Lung (tissue), 12 donors: ENCODE results near the gene CPXM2. TPM values are rescaled to one million over a fixed set of nuclear protein-coding genes. Genes with fewer than 3 reads are reported as not detected.

Experiments used
- ATAC-seq: fragments of 200-7000 bp; cut with Tn5 transposase; one replicate; pipeline ENCODE4 v1.9.1; 2020; ENCODE audit warnings: moderate number of reproducible peaks; ENCODE audit not compliant: insufficient read depth, low FRiP score
- DNase-seq, 3 donors: peaks; one replicate each; pipeline ENCODE4 v3.0.0-alpha.2; 2013 to 2017
- H3K27ac ChIP-seq, 2 donors: one replicate each; pipeline ENCODE4 v1.5.1; 2013; ENCODE audit warnings: mild to moderate bottlenecking in 2 of 2, moderate library complexity in 2 of 2, control low read depth in 1 of 2, inconsistent platforms in 1 of 2, low read depth in 1 of 2, low read length in 1 of 2
- H3K27me3 ChIP-seq, 3 donors: one replicate each; pipeline ENCODE4 v1.5.1; 2013; ENCODE audit warnings: low read length in 2 of 3; ENCODE audit not compliant: control insufficient read depth in 3 of 3, insufficient read depth in 3 of 3
- H3K36me3 ChIP-seq, 4 donors: one replicate each; pipeline ENCODE4 v1.5.1; 2013; ENCODE audit warnings: low read length in 4 of 4, mild to moderate bottlenecking in 1 of 4, moderate library complexity in 1 of 4; ENCODE audit not compliant: control insufficient read depth in 4 of 4, insufficient read depth in 4 of 4
- H3K4me1 ChIP-seq, 5 donors: one replicate each; pipeline ENCODE4 v1.5.1; 2013; ENCODE audit warnings: low read length in 5 of 5, mild to moderate bottlenecking in 2 of 5, moderate library complexity in 1 of 5; ENCODE audit not compliant: control insufficient read depth in 5 of 5, insufficient read depth in 5 of 5
- H3K4me3 ChIP-seq: one replicate; pipeline ENCODE4 v1.5.1; 2013; ENCODE audit warnings: mild to moderate bottlenecking, control low read depth, moderate library complexity
- H3K9ac ChIP-seq, 2 donors: one replicate each; pipeline ENCODE4 v1.5.1; 2013; ENCODE audit warnings: low read length in 2 of 2, control low read depth in 1 of 2; ENCODE audit not compliant: insufficient read depth in 1 of 2
- H3K9me3 ChIP-seq, 4 donors: one replicate each; pipeline ENCODE4 v1.5.1; 2013; ENCODE audit warnings: low read length in 3 of 4, mild to moderate bottlenecking in 1 of 4, moderate library complexity in 1 of 4; ENCODE audit not compliant: control insufficient read depth in 4 of 4, insufficient read depth in 3 of 4
- CTCF ChIP-seq: IDR thresholded peaks from 2 replicates; pipeline ENCODE4 v1.5.1; 2012; ENCODE audit warnings: mild to moderate bottlenecking; ENCODE audit errors: control extremely low read depth, extremely low read depth
- WGBS, 2 donors: extraction: QIAGEN DNeasy Blood & Tissue Kit; methylation state at CpG; one replicate each; pipeline ENCODE4 v1.1.7; 2013; 5-methylcytosine and 5-hydroxymethylcytosine counted together
- polyA plus RNA-seq, 2 donors: library from polyadenylated mRNA; stranded (reverse); fragments of 200-250 nt; gene quantifications; one replicate each; pipeline ENCODE4 v1.2.1, GENCODE V29; 2013
- total RNA-seq, 2 donors: library from RNA; depleted of rRNA in 1 of 2; stranded (reverse); fragments of >200 nt in 1 of 2; gene quantifications; one replicate each; pipeline ENCODE4 v1.2.1, GENCODE V29; 2014 to 2021
- donor health status: control.
- donor health status: control.
- donor health status: Bipolar disorder and iron deficiency.
- donor health status: healthy.
- donor health status: DM: yes; HTN: yes; CAD: no.

CPXM2 gene
- total and polyA plus RNA-seq, 4 donors, result 0.66 to 5.0 (median 2.1) TPM

GRCh38 chr10:123759041-123759440 is 132.6 kb downstream of the CPXM2 start:
- no peak for ATAC-seq
- no peak for TF ChIP-seq CTCF
- no peak overlapping the region for H3K4me3 ChIP-seq
- peaks cover 0 to 7% (median 0%) of the 10 kb centered on the region in 4 donors for H3K9me3 ChIP-seq
- H3K27ac ChIP-seq, result no peak overlapping the region
- H3K9ac ChIP-seq, result no peak overlapping the region
- no peak for DNase-seq
- peaks cover 0 to 8% (median 6%) of the 10 kb centered on the region in 3 donors for H3K27me3 ChIP-seq
- no peaks in the 10 kb centered on the region for H3K36me3 ChIP-seq
- WGBS, 2 donors, result 84 to 88% methylated on average over 7 of the region's 7 CpGs
- peaks cover 0 to 9% (median 0%) of the 10 kb centered on the region in 5 donors for H3K4me1 ChIP-seq

DNA sequence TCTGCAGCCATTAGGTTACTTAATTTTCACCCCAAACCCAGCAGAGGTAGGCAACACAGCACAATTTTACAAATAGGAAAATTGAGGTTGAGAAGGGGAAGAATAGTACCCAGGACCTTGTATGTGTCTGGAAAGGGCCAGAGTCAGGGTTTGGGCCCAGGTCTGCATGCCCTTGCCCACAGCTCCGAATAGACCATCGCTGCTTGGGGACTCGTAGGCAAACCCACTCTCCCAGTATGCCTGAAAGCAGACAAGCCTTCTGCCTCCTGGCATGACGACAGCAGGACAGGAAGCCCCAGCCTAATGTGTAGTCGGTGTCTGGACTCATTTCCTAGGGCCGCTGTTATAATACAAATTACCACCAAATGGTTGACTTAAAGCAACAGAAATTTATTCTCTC is 133.8 kb downstream of the CPXM2 start:
- no peak for TF ChIP-seq CTCF
- no peak for ATAC-seq
- WGBS, 2 donors, result 58 to 66% methylated on average over 6 of the region's 6 CpGs

DNA sequence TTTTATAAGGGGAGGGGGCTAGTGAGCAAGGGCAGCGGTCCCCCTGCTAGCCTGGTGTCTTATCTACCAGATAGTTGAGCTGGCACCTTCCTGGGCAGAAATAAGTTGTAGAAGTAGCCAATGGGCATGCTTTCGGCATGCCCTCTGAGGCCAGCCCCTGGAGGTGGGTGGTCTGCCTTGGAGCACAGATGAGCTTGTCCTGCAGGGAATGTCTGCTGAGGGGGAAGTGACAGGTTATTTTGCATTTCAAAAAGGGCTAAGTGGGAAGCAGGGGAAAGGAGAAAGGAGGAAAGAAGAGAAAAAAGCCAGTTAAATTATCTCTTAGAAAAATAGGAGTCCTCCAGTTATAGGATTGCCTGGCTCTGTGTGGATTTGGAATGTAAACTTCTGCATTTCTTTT is 136.5 kb downstream of the CPXM2 start:
- no peaks in the 10 kb centered on the region for H3K36me3 ChIP-seq
- no peak overlapping the region for H3K9ac ChIP-seq
- peaks cover 0 to 13% (median 1%) of the 10 kb centered on the region in 4 donors for H3K9me3 ChIP-seq
- H3K4me1 ChIP-seq, result peaks cover 0 to 9% (median 0%) of the 10 kb centered on the region in 5 donors
- 64 to 75% methylated on average over 2 of the region's 2 CpGs for WGBS, 2 donors
- DNase-seq (no peak), ATAC-seq (no peak)
- no peak for TF ChIP-seq CTCF
- H3K27ac ChIP-seq, result no peak overlapping the region
- H3K27me3 ChIP-seq, result peaks cover 0 to 6% (median 6%) of the 10 kb centered on the region in 3 donors
- no peak overlapping the region for H3K4me3 ChIP-seq

More for the DNA sequence above, 133.8 kb downstream of the CPXM2 start:
- DNase-seq, result no peak
- no peaks in the 10 kb centered on the region for H3K36me3 ChIP-seq
- H3K4me1 ChIP-seq, result peaks cover 0 to 9% (median 0%) of the 10 kb centered on the region in 5 donors
- H3K4me3 ChIP-seq, result no peak overlapping the region
- peaks cover 0 to 8% (median 6%) of the 10 kb centered on the region in 3 donors for H3K27me3 ChIP-seq
- no peak overlapping the region for H3K9ac ChIP-seq
- H3K27ac ChIP-seq, result no peak overlapping the region
- peaks cover 0 to 8% (median 0%) of the 10 kb centered on the region in 4 donors for H3K9me3 ChIP-seq

DNA sequence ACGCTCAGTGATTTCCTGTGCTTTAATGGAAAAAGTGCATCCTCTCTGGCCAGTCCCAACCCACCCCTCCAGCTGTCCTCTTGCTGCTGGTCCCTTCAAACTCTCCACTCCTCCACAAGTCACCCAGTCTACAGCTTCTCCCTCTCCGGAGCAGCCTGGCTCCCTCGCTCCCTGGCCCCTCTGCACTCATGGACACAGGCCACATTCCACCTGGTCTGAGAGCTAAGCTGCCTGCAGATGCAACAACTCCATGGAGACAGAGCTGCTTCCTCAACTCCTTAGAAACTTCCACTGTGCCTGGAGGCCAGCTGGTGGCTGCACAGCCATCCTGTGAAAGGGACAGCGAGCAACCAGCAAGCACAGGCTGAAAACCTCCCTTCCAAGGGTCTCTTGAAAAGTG is 137.5 kb downstream of the CPXM2 start:
- Histone ChIP-seq H3K4me3 (no peak overlapping the region), H3K36me3 (no peaks in the 10 kb centered on the region), H3K9ac (no peak overlapping the region), H3K9me3 (peaks cover 0 to 13% (median 1%) of the 10 kb centered on the region in 4 donors), H3K4me1 (peaks cover 0 to 3% (median 0%) of the 10 kb centered on the region in 5 donors), H3K27me3 (peaks cover 0 to 2% (median under 1%) of the 10 kb centered on the region in 3 donors), H3K27ac (no peak overlapping the region)
- TF ChIP-seq CTCF, result no peak
- WGBS, 2 donors, result 79 to 83% methylated on average over 4 of the region's 4 CpGs
- no peak for ATAC-seq
- DNase-seq, result no peak
